Mucosa of rectum (tissue), 2 donors: ENCODE results near the gene FTH1.

ENCODE experiments used
- H3K27ac ChIP-seq, 2 donors: one replicate each; pipeline ENCODE4 v1.7.0; 2013; ENCODE audit warnings: inconsistent platforms in 2 of 2, low read depth in 2 of 2, low read length in 2 of 2
- H3K27me3 ChIP-seq, 2 donors: one replicate each; pipeline ENCODE4 v1.7.0; 2013; ENCODE audit warnings: low read length in 2 of 2; ENCODE audit not compliant: control insufficient read depth in 2 of 2, insufficient read depth in 2 of 2
- H3K36me3 ChIP-seq, 2 donors: one replicate each; pipeline ENCODE4 v1.7.0; 2013; ENCODE audit warnings: low read length in 2 of 2; ENCODE audit not compliant: control insufficient read depth in 2 of 2, insufficient read depth in 2 of 2
- H3K4me1 ChIP-seq, 2 donors: one replicate each; pipeline ENCODE4 v1.7.0; 2013; ENCODE audit warnings: low read length in 2 of 2, mild to moderate bottlenecking in 1 of 2; ENCODE audit not compliant: control insufficient read depth in 2 of 2, insufficient read depth in 2 of 2
- H3K4me3 ChIP-seq, 2 donors: one replicate each; pipeline ENCODE4 v1.7.0; 2013; ENCODE audit warnings: low read length in 2 of 2
- H3K9ac ChIP-seq, 2 donors: one replicate each; pipeline ENCODE4 v1.7.0; 2013; ENCODE audit warnings: low read length in 2 of 2, low read depth in 1 of 2, mild to moderate bottlenecking in 1 of 2
- H3K9me3 ChIP-seq, 2 donors: one replicate each; pipeline ENCODE4 v1.7.0; 2013; ENCODE audit warnings: low read length in 2 of 2; ENCODE audit not compliant: control insufficient read depth in 2 of 2
- donor health status: healthy.
- donor health status: Normal muscosa, but diverticular disease.

The FTH1 gene

DNA sequence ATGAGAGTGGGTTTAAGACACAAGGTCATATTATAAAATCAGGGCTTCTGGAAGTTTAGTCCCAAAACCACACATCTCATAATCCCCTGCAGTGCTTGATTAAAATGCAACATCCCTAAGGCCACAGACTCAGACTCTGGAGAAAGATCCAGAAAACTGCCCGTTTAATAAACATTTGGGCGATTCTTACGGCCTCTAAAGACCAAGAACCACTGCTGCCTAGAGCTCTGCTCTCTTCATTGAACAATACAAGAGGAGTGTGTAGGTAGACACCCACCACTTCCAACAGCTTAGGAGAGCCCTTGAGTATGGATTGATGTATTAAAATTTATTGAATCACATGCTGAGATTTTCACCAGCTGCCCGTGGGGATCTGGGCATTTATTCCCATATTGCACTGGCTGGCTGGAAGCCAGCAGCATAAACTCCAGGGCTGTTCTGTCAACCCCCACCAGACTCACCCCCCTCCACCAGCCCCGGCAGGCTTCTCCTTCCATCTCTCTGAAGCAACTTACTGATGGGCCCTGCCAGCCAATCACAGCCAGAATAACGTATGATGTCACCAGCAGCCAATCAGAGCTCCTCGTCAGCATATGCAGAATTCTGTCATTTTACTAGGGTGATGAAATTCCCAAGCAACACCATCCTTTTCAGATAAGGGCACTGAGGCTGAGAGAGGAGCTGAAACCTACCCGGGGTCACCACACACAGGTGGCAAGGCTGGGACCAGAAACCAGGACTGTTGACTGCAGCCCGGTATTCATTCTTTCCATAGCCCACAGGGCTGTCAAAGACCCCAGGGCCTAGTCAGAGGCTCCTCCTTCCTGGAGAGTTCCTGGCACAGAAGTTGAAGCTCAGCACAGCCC, 18.0 kb downstream of the FTH1 start:
- H3K36me3 ChIP-seq, result no peaks in the 10 kb centered on the region
- H3K9me3 ChIP-seq, result no peaks in the 10 kb centered on the region
- no peak overlapping the region for H3K4me3 ChIP-seq
- no peak overlapping the region for H3K9ac ChIP-seq
- H3K27me3 ChIP-seq, result no peaks in the 10 kb centered on the region
- peak overlapping the region in 1 of 2 donors; percentile 32 for H3K27ac ChIP-seq
- H3K4me1 ChIP-seq, result no peaks in the 10 kb centered on the region

DNA sequence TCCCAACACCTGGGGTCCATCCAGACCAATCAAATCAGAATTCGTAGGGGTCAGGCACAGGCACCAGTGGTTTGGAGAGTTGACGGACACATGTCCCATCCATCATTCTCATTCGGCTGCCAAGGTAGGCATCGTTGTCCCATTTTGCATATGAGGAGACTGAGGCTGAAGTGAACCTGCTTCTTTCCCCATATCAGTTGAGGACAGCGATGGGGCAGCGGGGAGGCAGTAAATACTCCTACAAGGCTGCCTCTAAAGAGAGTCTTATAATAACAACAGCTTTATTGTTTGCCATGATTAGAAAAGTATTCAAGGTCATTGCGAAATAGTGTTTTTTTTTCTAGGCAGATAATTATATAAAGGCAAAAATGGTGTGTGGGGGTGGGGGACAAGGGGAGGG, 18.9 kb downstream of the FTH1 start:
- Histone ChIP-seq H3K9ac (no peak overlapping the region), H3K27ac (no peak overlapping the region), H3K36me3 (no peaks in the 10 kb centered on the region)

DNA sequence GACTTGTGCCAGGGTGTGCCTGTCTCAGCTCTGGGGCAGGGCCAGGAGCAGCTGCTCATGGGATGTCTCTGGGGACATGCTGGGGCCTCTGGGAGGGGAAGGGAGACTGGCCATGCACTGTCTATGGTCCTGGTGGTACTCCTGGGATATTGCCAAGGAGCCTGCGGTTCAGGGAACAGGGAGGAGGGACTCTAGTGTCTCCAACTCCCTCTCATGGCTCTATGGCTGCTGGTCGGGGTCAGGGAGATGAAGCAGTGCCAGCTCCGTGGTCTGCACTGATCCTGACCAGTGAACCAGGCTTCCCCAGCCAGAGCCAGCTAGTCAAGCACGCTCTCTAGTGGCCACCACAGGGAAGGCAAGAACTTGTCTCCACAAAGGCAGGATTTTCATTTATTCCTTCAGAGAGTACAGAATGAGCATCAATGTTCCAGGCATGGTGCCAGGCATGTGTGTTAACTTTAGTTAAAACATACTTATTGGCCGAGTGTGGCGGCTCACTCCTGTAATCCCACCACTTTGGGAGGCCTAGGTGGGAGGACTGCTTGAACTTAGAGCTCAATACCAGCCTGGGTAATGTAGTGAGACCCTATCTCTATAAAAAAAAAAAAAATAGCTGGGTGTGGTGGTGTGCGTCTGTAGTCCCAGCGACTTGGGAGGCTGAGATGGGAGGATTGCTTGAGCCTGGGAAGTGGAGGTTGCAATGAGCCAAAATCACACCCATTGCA, 19.8 kb downstream of the FTH1 start:
- no peak overlapping the region for H3K9ac ChIP-seq
- no peak overlapping the region for H3K27ac ChIP-seq
- H3K4me3 ChIP-seq, result no peak overlapping the region
- H3K36me3 ChIP-seq, result no peaks in the 10 kb centered on the region
- H3K27me3 ChIP-seq, result no peaks in the 10 kb centered on the region
- H3K4me1 ChIP-seq, result no peaks in the 10 kb centered on the region
- H3K9me3 ChIP-seq, result no peaks in the 10 kb centered on the region

More for the DNA sequence above, 18.9 kb downstream of the FTH1 start:
- H3K9me3 ChIP-seq, result no peaks in the 10 kb centered on the region
- H3K4me1 ChIP-seq, result no peaks in the 10 kb centered on the region
- no peak overlapping the region for H3K4me3 ChIP-seq
- H3K27me3 ChIP-seq, result no peaks in the 10 kb centered on the region

DNA sequence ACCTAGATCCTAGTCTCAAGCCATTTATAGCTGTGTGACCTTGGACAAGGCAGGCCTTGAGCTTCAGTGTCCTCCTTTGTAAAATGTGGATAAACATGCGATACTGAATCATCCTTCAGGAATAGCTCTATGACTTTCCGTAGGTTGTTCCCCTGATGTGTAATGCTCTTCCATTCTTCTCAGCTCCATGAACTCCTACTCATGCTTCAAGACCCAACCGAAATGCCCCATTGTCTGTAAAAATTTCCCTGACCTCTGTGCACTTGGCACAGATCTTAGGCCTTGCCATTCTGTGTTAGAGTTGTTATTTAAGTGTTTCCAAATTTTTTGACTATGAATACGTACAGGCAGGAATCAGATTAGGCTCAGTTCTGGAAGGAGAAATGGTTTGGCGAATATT, 20.5 kb downstream of the FTH1 start:
- Histone ChIP-seq H3K9ac (no peak overlapping the region), H3K27me3 (no peaks in the 10 kb centered on the region), H3K36me3 (no peaks in the 10 kb centered on the region), H3K4me3 (no peak overlapping the region), H3K4me1 (no peaks in the 10 kb centered on the region), H3K9me3 (no peaks in the 10 kb centered on the region), H3K27ac (no peak overlapping the region)

DNA sequence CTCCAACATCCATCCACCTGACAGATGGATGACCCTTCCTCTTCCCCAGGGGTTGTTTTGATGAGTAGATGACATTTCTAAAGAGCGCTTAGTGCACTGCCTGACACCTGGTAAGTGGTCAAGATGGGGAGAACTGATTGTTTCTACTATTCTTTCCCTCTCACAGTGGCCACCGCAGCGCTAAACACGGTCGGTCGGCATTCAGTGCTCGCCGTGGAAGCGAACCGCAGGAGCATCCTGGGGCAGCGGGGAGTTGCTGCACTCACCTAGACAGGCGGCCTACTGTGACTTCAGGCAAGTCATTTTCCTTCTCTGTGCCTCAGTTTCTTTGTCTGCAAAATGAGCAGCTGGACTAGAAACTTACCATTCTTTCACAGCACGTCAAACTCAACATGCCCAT, 22.2 kb downstream of the FTH1 start:
- Histone ChIP-seq H3K27me3 (no peaks in the 10 kb centered on the region), H3K9me3 (no peaks in the 10 kb centered on the region), H3K9ac (no peak overlapping the region), H3K36me3 (no peaks in the 10 kb centered on the region), H3K4me1 (no peaks in the 10 kb centered on the region), H3K4me3 (no peak overlapping the region), H3K27ac (no peak overlapping the region)

DNA sequence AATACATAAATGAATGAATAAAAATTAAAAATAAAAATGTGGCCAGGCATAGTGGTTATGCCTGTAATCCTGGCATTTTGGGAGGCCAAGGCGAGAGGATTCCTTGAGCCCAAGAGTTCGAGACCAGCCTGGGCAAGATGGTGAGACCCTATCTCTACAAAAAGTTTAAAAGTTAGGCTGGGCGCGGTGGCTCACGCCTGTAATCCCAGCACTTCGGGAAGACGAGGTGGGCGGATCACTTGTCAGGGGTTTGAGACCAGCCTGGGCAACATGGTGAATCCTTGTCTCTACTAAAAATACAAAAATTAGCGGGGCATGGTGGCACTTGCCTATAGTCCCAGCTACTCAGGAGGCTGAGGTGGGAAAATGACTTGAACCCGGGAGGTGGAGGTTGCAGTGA, 27.0 kb downstream of the FTH1 start:
- Histone ChIP-seq H3K9me3 (no peaks in the 10 kb centered on the region), H3K27me3 (no peaks in the 10 kb centered on the region), H3K36me3 (no peaks in the 10 kb centered on the region), H3K9ac (no peak overlapping the region), H3K4me1 (no peaks in the 10 kb centered on the region), H3K4me3 (no peak overlapping the region), H3K27ac (no peak overlapping the region)

DNA sequence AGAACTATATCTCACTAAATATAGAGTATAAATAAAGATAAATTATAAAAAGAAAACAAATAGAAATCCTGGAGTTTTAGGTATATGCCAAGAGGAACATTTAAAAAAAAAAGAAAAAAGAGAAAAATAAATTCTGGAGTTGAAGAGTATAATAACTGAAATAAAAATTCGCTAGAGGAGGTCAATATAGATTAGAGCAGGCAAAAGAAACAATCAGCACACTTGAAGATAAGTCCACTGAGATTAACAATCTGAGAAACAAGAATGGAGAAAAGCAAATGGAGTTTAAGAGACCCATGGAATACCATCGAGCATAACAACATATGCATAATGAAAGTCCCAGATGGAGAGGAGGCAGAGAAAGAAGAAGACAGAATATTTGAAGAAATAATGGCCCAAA, 31.6 kb downstream of the FTH1 start:
- Histone ChIP-seq H3K36me3 (no peaks in the 10 kb centered on the region), H3K4me1 (no peaks in the 10 kb centered on the region), H3K9ac (no peak overlapping the region), H3K9me3 (no peaks in the 10 kb centered on the region), H3K27me3 (peaks cover 0 to 6% of the 10 kb centered on the region in 2 donors), H3K27ac (no peak overlapping the region), H3K4me3 (no peak overlapping the region)

DNA sequence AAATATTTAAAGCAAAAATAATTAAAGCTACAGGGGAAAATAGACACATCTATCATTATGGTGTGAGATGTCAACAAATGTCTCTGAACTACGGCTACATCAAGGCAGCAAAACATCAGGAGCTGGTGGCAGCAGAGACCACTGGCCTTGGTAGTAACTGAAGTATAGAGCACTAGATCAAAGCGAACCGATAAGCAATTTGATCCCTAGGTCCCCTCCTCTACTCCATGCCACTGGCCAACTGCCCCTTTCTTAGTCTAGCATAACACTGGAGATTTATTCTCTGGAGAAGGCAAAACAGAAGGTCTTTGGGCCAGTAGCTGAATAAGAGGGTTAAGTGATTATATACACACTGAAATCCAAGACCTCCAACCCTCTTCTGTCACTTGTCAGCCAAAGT, 36.5 kb downstream of the FTH1 start:
- Histone ChIP-seq H3K9ac (no peak overlapping the region), H3K4me1 (no peaks in the 10 kb centered on the region)

DNA sequence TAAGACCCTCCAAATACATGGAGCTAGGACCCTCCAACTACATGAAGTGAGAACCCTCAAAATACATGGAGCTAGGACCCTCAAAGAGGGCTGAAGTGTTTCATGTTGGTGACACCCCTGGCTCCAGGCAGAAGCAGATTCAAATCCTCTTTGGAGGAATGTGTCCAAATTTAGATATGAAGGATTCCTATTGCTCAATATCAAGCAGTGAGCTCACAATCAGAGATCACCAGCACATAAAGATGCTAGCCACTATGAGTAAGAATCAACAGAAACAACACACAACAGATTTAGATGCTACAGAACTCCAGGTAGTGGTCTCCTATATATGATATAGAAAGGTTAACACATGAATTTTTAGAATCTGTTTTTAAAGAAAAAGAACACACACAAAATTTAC, 38.8 kb downstream of the FTH1 start:
- H3K4me3 ChIP-seq, result no peak overlapping the region
- no peaks in the 10 kb centered on the region for H3K9me3 ChIP-seq

More for the DNA sequence above, 36.5 kb downstream of the FTH1 start:
- Histone ChIP-seq H3K36me3 (no peaks in the 10 kb centered on the region), H3K27me3 (peaks cover 0 to 6% of the 10 kb centered on the region in 2 donors), H3K27ac (no peak overlapping the region), H3K9me3 (no peaks in the 10 kb centered on the region), H3K4me3 (no peak overlapping the region)

DNA sequence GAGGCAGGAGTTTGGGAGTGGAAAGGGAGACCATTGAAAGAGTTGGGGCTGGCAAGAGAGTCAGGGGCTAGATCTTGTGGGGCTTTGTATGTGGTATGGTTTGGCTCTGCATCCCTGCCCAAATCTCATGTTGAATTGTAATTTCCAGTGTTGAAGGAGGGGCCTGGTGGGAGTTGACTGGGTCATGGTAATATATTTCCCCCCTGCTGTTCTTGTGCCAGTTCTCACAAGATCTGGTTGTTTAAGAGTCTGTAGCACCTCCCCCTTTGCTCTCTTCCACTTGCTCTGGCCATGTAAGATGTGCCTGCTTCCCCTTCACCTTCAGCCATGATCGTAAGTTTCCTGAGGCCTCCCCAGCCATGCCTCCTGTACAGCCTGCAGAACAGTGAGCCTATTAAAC, 39.9 kb downstream of the FTH1 start:
- peaks cover 0 to 9% of the 10 kb centered on the region in 2 donors for H3K27me3 ChIP-seq
- H3K36me3 ChIP-seq, result no peaks in the 10 kb centered on the region
- peaks cover 0 to 11% of the 10 kb centered on the region in 2 donors for H3K4me1 ChIP-seq
- no peak overlapping the region for H3K27ac ChIP-seq
- no peak overlapping the region for H3K4me3 ChIP-seq
- H3K9ac ChIP-seq, result no peak overlapping the region
- no peaks in the 10 kb centered on the region for H3K9me3 ChIP-seq

More for the DNA sequence above, 38.8 kb downstream of the FTH1 start:
- Histone ChIP-seq H3K9ac (no peak overlapping the region), H3K27me3 (peaks cover 0 to 6% of the 10 kb centered on the region in 2 donors), H3K36me3 (no peaks in the 10 kb centered on the region), H3K27ac (no peak overlapping the region), H3K4me1 (peaks cover 0 to under 1% of the 10 kb centered on the region in 2 donors)
